ENCODE data around the gene HNRNPC.
"Not testable (repeated sequence)": the region's sequence is repeated elsewhere in the genome, so short reads cannot be mapped to it uniquely, and the experiment has no call there.

Gene HNRNPC

GRCh38 chr14:21269252-21270046 is at the start of gene HNRNPC:
TSS of gene HNRNPC (minus strand) at chr14:21269442. CDS start at chr14:21234193, 35,249 bp downstream.
- peak; percentile 100 for DNase-seq

- DNase-seq = no peak
Observed at GRCh38 chr14:21317398-21317797, 48.2 kb upstream of the HNRNPC start.

- no peak for DNase-seq
Observed at GRCh38 chr14:21313512-21313911, 44.3 kb upstream of the HNRNPC start.

GRCh38 chr14:21311614-21312013 is 42.4 kb upstream of the HNRNPC start:
- DNase-seq = no peak

- no peak for DNase-seq
Observed at GRCh38 chr14:21309956-21310355, 40.7 kb upstream of the HNRNPC start.

GRCh38 chr14:21309238-21309636 is 40.0 kb upstream of the HNRNPC start:
- no peak for DNase-seq

GRCh38 chr14:21308479-21309237 is 39.4 kb upstream of the HNRNPC start:
- no peak for DNase-seq

GRCh38 chr14:21308132-21308478 is 38.9 kb upstream of the HNRNPC start:
- no peak for DNase-seq

GRCh38 chr14:21307637-21308036 is 38.4 kb upstream of the HNRNPC start:
- DNase-seq = no peak

- DNase-seq = not testable (repeated sequence)
Observed at GRCh38 chr14:21302836-21303140, 33.5 kb upstream of the HNRNPC start.

GRCh38 chr14:21302013-21302835 is 33.0 kb upstream of the HNRNPC start:
- peak; percentile 18 for DNase-seq

- no peak for DNase-seq
Observed at GRCh38 chr14:21300892-21301291, 31.6 kb upstream of the HNRNPC start.

- DNase-seq = no peak
Observed at GRCh38 chr14:21299562-21300130, 30.4 kb upstream of the HNRNPC start.

- DNase-seq = no peak
Observed at GRCh38 chr14:21298358-21298757, 29.1 kb upstream of the HNRNPC start.

GRCh38 chr14:21294026-21294425 is 24.8 kb upstream of the HNRNPC start:
- not testable (repeated sequence) for DNase-seq

GRCh38 chr14:21287168-21287567 is 17.9 kb upstream of the HNRNPC start:
- DNase-seq = no peak

- not testable (repeated sequence) for DNase-seq
Observed at GRCh38 chr14:21286516-21286915, 17.3 kb upstream of the HNRNPC start.

- not testable (repeated sequence) for DNase-seq
Observed at GRCh38 chr14:21281917-21282316, 12.7 kb upstream of the HNRNPC start.

- DNase-seq = no peak
Observed at GRCh38 chr14:21279783-21280182, 10.5 kb upstream of the HNRNPC start, which contains the start of gene RPGRIP1. TSS of gene RPGRIP1 (plus strand) at chr14:21280083. CDS start at chr14:21287977, 7,894 bp downstream.

GRCh38 chr14:21278632-21279031 is 9.4 kb upstream of the HNRNPC start:
- DNase-seq = no peak

GRCh38 chr14:21275261-21275858 is 6.1 kb upstream of the HNRNPC start:
- DNase-seq = peak; percentile 74

- not testable (repeated sequence) for DNase-seq
Observed at GRCh38 chr14:21272661-21273060, 3.4 kb upstream of the HNRNPC start.

Measured in NCI-H1694 treated with DMSO at 0.1 percent for 48 hours (cell line).